Bone marrow (tissue), 2 donors: ENCODE measurements around the gene OR5B2.
"Not testable (repeated sequence)": the region's sequence is repeated elsewhere in the genome, so short reads cannot be mapped to it uniquely, and the experiment has no call there.

Experiments
- DNase-seq, 2 donors: peaks; one replicate each; lab custom pipeline; 2025; lab: John Stamatoyannopoulos, UW

OR5B2 gene

GRCh38 chr11:58428021-58428420 lies at the start of gene OR5B2:
Gene OR5B2, minus strand, starts transcription at chr11:58428121. Its CDS starts 4,860 bp downstream, at chr11:58423261.
- DNase-seq, result no peak

GRCh38 chr11:58471892-58472291 lies 44.0 kb upstream of the OR5B2 start:
- DNase-seq, result no peak

GRCh38 chr11:58466293-58466692 lies 38.4 kb upstream of the OR5B2 start:
- no peak for DNase-seq

GRCh38 chr11:58465690-58466089 lies 37.8 kb upstream of the OR5B2 start:
- DNase-seq, result no peak

- DNase-seq, result no peak
These were observed 23.7 kb upstream of the OR5B2 start for GRCh38 chr11:58451585-58451984.

- no peak for DNase-seq
These were observed 18.4 kb upstream of the OR5B2 start for GRCh38 chr11:58446294-58446693.

GRCh38 chr11:58444300-58444699 lies 16.4 kb upstream of the OR5B2 start:
- no peak for DNase-seq

GRCh38 chr11:58442136-58442535 lies 14.2 kb upstream of the OR5B2 start, which contains the start of gene OR5B12:
Gene OR5B12, minus strand, starts transcription at chr11:58442236. Its CDS starts 2,085 bp downstream, at chr11:58440151.
- DNase-seq, result no peak

- no peak for DNase-seq
These were observed 10.6 kb upstream of the OR5B2 start for GRCh38 chr11:58438486-58438885.

- DNase-seq, result no peak
These were observed 6.3 kb upstream of the OR5B2 start for GRCh38 chr11:58434217-58434616.

- DNase-seq, result no peak
These were observed 5.8 kb upstream of the OR5B2 start for GRCh38 chr11:58433638-58434203.

GRCh38 chr11:58429273-58429672 lies 1.4 kb upstream of the OR5B2 start:
- no peak for DNase-seq

GRCh38 chr11:58406774-58407173 lies 21.1 kb downstream of the OR5B2 start, which contains the start of gene OR5B3:
Gene OR5B3, minus strand, starts transcription at chr11:58406874. Its CDS starts 3,465 bp downstream, at chr11:58403409.
- DNase-seq, result no peak

- not testable (repeated sequence) for DNase-seq
These were observed 28.3 kb downstream of the OR5B2 start for GRCh38 chr11:58399622-58400021.

- no peak for DNase-seq
These were observed 32.3 kb downstream of the OR5B2 start for GRCh38 chr11:58395581-58395980.

- DNase-seq, result no peak
These were observed 33.7 kb downstream of the OR5B2 start for GRCh38 chr11:58394195-58394594.

- no peak for DNase-seq
These were observed 35.2 kb downstream of the OR5B2 start for GRCh38 chr11:58392746-58393145.

- no peak for DNase-seq
These were observed 36.0 kb downstream of the OR5B2 start for GRCh38 chr11:58391879-58392278.

- DNase-seq, result no peak
These were observed 37.3 kb downstream of the OR5B2 start for GRCh38 chr11:58390551-58391063.
